ENCODE measurements around the gene FGR.

Gene FGR

DNA sequence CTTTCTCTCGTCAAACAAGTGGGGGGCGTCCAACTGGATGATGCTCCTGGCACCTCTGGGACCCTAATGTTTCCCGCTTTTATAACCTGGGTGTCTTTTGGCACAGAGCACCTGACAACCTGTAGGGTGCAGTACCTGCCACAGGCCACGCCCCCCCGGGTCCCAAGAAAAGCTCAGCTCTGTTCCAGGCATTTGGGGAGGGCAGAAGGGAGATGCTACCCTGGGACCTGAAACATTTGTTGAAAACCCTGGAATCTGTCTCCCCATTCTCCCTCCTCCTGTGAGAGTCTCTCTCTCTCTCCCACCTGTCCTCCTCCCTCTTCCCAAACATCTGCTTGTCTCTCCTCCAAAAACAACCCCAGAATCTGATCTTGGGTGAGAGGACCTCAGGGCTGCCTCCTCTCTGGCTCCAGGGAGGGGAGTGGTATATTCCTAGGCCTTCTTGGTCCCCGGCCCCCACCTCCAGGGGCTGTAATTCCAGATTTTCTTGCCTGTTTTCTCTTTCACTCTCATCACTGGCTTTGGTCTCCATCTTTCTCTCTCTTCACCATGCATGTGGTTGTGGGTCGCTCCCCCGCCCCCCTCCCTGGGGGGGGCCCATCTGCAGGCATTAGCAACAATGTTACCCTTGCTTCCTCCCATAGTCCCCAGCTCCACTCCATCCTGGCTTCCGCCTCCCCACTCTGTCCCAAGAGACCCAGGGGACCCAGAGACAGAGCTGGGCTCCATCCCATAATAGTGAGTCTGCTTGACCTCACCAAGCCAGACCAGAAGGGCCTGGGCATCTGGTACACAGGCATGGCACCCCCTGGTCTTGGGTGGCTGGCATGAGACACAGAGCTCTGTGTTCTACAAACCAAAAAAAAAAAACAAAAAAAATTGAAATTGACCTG is 35.1 kb downstream of the FGR start:
- DNase-seq: no peak

DNA sequence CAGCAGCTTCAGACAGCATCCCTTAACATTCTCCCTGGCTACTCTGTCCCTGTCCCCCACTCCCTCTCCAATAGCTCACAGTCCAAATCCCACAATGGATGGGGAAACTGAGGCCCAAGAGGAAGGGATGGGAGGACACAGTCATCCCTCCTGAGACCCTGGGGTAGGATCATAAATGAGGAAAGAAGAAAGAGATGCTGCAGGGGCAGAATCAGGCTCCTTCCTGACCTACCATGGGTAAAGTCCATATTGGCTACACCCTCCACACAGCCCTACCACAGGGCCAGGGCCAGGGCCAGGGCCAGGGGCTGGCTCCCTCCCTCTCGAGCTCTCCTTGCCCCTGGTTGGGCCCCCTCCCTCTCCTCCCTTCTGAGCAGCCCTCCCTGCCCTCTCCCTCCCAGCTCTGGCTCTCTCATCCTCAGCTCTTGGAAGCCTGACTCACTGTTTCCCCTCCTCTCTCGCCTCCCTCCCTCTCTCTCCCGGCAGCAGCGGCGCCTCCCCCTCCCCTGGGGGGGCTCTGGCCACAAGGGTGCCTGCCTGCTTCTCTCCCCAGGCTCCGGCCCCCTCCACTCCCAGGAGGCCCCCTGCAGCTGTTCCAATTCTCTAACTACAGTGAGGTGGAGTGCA is 36.0 kb downstream of the FGR start:
- DNase-seq: no peak

DNA sequence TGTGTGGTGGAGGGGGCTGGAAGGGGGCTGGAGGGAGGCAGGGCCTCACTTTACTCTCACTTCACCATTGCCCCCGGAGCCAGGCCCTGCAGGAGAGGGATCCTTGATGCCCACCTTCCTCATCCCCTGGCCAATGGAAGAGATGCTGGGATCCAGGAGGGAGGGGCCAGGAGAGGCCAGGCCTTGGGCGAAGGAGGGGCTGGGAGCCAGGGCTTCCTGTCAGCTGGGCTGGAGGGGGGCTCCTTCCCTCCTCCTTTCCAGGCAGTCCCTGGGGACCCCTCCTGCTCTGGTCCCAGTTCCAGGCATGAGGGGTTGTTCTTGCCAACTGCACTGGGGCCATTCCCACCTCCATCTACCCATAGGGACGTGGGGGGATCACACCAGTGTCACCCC is 36.7 kb downstream of the FGR start:
- DNase-seq: no peak

DNA sequence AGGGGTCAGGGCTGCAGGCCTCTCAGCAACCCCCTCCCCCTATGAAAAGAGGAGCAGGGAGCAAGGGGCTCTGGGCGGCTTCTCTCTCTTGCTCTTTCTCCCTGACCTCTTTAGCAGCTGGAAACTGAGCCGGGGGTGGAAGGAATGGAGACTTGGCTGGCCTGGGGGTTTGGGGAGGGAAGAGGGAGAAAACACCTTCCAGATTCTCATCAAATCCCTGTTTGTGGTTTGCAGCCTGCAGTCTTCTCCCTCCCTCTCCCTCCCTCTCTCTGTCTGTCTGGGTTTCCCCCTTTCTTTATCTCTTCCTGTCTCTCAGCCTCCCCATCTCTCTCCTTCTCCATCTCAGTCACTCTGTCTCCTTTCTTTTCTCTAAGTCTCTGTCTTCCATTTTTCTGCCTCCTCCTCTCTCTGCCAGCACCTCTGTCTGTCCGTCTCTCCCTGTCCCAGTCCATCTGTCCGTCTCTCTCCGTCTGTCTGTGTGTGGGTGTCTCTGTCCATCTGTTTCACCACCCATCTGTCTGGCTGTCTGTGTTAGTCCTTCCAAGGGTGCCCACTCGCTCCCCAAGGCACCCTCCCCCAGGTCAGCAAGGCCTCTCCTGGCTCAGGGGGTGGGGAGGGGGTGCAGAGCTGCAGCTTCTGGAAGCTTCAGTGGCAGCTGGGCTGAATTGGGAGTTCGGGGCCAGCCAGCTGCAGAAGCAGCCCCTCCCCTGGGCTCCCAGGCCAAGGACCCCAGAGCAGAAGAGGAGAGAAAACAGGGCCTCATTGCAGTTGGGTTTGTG is 37.3 kb downstream of the FGR start:
- no peak for DNase-seq

DNA sequence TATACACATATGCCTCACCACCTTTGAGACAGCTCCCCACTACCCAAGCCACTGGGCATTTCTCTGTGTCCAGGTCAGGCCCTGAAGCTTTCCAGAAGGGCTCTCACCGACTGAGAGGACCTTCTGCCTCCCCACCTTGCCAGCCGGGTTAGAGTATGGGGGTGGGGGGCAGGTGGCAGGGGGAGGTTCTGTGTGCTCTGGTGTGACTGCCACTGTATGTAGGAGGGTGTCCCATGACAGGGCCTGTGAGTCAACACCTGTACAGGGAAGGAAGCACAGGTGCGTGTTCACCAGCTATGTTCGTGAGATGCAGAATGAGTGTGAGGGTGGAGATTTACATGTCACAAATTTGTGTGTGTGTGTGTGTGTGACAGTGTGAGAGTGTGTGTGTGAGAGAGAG is 38.0 kb downstream of the FGR start:
- no peak for DNase-seq

DNA sequence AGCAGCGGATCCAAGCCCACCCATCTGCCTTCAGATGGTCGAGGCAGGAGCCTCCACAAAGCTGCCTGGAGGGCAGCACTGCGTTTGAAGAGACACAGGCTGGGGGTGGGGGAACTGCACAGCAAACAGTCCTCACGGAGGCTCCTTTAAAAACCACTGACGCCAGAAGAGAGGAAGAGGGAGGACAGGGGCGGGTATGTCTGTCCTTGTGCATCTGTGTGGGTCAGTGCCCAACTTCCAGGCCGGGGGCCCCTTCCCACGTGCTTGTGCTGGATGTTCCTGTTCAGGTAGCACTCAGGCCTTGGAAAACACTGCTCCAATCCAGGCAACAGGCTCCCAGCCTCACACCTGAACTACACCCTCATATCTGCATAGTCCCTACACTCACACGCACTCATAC is 38.7 kb downstream of the FGR start:
- DNase-seq: no peak

DNA sequence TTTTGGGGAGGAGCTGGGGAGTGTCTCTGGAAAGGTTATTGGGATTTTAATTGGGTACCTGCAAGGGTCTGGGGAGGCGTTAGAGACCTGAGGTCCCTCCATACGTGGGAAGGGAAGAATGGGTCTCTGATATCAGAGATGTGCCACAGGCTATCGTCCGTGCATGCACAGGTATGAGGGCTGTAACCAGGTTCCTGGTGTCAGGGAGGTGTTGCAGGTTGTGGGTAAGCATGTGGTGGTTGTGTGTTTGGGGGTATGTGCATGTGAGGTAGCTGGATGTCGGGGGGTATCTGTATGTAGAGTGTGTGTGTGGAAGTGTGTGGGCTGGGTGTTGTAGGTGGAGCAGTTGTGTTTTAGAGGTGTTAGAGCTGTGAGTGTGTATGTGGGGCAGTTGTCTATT is 39.4 kb downstream of the FGR start:
- no peak for DNase-seq

DNA sequence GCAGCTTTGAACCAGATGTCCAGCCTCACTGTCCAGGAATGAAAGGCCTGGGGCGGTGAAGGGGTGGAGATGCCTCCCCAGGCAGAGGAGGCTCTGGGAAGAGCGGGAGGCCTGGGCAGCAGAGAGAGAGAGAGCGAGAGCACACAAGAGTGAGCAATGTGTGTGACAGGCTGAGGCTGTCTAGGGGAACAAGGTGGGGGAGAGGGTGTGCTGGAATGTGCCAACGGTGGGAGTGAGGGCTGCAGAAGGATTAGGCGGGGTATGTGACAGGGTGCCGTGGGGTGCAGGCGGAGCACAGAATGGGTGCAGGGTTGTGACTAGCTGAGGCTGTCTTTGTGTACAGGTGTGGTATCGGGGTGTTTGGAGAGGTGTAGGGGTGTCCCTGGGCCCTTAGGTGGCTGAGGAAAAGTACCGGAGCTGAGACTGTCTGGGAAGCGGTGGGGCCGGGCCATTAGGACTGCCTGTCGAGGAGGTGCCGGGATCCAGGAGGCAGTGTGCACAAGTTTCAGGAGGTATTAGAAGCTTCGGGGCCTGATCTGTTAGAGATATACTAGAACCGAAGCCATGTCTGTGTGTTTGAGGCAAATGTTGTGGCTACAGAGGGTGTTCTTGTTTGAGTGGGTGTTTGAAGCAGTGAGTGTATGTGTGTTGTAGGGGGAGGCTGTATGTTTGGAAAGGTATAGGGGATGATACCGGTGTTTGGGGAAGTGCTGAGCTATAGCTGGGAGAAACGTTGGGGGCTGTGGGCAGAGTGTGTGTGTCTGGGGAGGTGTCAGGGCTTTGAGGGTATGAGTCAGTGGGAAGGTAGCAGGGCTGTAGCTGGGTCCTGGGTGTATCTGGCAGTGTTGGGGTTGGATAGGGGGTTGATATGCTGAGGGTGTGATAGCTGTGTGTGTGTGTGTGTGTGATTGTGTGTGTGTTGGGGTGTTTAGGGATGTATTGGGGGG is 40.1 kb downstream of the FGR start:
- DNase-seq: no peak

DNA sequence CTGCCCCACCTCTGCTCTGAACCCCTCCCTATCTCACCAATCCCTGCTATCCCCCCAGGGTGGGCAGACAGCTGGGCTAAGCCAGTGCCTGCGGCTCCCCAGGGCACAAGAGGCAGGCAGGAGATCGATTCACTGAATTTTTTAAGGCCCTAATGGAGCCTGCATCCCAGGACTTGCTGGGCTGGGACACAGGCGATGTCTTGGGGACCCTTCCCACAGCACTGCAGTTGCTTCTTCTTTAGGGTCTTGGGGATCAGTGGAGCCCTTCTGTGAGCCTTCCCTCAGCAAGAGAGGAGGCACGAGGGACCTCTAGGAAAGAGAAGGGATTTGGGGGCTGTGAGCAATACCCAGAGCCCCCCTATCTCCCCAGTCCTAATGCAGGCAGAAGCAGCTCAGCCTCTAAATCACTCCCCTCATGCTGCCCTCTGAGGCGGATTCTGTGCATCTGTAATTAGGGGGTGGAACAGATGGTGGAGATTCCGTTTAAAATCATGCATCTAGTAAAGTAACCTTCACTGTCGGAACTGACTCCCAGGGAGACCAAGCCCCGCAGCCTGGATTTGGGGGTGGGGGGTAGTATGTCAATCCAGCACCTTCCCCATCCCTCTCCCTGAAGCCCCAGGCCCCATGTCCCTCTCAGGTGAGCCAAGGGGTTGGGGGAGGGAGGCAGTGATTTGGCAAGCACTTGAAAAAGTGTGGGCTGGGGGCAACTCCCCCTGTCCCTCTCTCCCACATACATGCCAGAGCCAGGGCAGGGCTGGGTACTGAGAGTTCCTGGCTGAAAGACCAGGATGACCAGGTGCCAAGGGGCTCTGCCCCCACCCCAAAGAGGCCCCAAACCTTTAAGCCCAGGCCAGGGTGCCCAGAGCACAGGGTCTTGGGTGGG is 41.1 kb downstream of the FGR start:
- DNase-seq: no peak

DNA sequence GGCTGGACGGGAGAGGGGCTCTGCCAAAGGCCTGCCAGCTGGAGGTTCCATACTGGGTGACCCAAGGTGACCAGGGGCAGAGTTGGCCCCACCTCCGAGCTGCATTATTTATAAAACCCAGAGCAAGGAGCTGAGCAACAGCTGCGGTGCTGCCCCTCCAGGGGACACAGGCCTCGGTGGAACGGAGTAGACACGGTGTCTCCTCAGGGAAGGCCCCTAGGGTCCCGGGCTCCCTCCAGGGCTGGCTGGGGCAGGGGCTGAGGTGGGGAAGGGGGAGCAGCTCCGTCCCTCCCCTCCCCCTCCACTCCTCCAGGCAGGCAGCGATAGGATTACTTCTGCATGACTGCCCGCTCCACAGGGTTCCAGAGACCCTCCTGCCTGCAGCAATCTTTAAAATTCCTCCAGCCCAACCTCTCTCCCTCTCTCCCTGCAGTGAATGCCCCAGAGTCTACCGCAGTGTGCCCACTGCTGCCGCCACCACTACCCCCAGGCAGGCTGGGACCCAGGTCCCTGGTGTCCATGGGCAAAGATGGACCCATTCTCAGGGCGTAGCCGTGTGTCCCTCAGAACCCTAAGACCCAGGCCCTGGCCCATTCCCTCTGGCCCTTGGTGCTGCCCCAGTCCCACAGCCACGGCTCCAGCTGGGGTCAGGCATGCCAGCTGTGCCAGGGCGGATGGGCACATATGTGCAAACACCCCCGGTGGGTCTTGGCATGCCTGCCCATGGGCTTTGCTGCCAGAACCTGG is 41.9 kb downstream of the FGR start:
- no peak for DNase-seq

DNA sequence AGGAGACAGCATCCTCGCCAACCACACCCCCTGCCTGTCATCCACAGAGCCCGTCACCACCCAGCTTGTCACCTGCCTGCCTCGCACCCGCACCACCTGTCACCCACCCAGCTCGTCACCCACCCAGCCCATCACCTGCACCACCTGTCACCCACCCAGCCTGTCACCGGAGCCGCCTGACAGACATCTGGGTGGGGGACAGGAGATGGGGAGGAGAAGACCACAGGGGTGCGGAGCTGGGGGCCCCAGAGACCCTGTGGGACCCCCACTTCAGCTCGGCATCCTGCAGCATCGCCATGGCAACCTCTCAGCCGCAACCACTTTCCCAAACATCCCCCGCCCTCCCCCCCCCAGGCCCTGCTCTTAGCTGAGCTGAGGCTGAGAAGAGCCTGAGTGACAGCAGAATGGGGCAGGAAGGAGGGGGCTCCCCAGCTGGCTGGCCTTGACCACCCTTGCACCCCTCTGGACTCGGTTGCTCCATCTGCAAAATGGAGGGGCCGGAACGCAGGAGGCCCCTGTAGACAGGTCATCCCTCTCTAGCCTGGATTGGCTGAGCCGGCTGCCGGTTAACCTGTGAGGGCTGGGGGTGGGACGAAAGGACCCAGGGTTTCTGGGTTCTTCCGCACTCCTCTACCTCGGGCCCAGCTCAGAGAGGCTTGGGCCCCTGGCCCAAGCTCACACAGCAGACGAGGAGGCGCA is 42.6 kb downstream of the FGR start:
- no peak for DNase-seq

DNA sequence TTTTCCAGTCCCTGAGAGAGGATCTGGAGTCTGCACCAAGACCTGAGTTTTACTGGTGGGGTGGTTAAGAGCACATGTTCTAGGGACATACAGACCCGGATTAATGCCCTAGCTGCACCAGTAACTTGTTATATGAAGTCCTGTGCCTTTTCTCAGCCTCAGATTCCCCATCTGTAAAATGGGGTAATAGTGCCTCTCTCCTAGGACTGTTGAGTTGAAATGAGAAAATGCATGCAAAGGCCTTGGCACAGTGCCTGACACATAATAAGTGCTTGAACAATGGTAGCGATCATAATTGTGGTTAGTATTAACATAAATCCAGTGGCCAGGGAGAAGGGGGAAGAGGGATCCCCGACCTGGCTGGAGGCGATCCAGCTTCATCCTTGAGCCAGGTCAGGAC is 43.4 kb downstream of the FGR start:
- DNase-seq: no peak

DNA sequence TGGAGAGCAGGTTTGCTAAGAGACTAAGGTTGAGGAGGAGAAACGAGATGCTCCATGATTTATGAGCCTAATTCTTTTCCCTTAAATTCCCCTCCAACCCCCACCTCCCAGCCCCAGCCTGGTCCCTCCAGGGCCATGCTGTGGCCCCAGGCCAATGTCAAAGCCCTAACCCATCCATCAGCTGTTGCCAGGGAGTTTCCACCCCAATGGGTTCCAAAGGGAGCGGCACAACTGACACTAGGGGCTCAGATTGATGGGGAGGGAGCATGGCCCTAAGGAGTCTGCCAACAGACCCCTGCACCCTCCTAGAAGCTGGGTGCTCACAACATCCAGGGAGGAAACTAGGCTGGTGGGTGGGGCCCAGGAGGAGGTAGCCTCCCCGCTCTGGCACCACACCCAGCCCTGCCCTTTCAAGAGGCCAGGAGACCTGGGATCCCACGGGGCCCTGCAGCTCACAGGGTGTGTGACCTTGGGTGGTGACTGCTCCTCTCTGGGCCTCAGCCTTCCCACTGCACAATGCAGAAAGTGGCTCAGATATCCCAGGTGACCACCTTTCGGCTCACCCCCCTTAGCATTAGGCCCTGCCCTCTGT is 44.0 kb downstream of the FGR start:
- DNase-seq: no peak

DNA sequence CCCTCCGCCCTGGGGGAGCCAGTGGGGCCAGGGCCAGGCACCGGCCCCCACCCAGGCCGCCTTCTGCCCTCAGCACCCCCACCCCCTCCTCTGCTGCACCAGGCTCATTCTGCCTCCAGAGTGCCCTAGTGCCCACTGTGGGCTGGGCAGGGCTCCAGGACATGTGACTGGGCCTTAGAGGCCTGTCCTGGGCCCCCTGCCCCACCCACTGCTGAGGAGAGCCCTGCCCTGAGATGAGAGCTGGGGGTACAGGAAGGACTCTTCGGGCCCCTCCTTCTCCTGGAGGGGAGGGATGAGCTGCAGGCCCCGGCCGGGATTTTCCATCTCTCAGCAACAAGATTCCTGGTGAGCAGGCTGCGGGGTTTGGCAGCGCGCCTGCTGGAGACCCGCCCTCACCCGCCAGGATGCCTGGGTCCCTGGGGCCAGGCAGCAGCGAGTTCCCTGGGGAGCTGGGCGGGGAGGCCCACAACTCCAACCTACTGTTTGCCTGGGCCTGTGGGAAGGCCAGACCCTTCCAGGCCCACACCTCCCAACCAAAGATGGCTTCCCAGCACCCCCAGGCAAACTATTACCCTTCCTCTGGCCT is 45.1 kb downstream of the FGR start:
- no peak for DNase-seq

DNA sequence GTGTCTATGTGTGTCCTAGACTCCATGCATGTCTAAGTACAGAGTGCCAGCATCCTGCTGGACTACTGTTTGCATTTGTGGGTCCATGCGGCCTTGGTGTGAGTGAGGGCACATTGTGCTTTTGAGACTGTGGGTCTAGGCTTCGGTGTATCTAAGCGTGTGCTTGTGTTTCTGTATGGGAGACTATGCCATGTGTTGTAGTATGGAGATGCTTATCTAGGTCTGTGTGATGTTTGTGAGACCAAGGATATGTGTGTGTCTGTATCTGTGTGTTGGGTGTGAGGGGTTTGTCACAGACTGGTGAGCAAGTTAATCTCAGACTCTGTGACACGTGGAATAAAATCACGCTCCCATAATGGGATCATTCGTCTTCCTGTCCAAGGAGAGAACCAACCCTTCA is 45.5 kb downstream of the FGR start:
- no peak for DNase-seq

DNA sequence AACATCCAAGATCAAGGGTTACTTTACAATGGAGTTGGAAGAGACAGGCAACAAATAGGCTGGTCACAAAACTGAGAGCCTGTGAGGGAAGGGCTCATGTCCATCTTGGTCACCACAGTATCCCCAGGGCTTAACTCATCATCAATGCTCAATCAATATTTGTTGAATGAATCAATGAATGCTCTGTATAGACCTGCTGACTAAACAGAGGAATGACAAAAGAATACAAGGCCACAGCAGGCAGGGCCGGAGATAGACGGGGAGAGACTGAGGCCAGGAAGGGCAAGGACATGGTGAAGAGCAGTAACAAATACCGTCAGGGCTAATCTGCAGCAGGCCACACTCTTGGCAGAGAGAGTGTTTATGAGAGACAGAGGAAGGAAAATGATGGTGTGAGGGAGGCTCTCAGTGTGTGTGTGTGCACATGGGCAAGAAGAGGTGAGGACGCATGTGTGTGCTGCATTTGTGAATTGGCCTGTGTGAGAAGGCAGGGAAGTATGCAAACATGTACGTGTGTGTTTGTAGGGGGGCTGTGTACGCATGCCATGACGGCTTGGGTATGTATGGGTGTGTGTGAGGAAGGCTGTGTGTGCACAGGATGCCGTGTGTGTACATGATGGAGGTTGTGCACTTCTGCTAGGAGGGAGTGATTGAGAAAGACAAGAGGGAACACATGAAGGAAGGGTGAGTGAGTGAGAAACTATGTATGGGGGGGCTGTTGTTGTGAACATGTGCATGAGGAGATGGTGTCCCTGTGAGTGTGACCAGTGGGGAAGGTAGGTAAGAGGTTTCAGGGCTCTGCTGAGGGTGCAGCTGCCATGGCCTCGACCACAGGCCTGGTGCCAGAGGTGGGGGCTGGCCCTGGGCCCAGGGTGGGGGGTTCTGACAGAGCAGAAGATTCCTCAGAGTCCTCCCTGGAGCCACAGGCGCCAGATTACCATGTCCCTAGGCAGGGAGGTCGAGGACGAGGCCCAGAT is 46.4 kb downstream of the FGR start:
- no peak for DNase-seq

DNA sequence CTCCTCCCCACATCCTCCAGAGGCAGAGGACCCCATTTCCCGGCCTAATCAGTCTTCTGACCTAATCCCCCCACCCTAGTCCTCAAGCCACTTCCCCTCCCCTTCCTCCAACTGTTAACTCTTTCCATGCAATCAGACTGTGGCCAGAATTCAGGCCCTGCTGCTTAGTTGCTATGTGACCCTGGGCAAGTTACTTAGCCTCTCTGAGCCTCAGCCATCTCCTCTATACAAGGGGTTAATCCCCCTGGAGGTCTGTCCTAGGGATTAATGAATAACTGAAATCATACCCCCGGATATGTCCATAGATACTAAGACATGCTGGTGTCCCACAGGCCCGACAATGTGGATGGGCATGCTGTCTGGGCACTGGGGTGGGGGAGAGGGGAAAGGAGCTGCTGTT is 49.3 kb downstream of the FGR start:
- DNase-seq: no peak

DNA sequence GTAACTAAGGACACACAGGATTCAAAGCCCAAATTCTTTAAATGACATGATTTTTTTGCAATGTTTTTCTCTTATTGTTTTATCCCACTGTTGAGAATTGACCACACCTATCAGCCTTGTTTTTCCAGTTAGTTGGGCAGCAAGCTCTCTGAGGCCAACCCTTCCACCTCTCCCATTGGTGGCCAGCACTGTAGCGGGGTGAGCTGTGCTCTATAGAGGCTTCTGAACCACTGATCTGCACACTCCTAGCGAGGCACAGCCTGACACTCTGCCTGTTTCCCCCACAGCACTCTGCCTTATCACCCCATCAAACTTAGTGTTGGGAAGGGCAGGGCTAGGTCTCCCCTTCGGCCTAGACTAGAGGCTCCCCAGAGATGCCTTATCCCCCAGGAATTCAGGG is 50.5 kb downstream of the FGR start:
- DNase-seq: no peak

Data from NCI-H774 (cell line).